Measurements from ENCODE around the gene BBS1.
"Not testable (repeated sequence)": the region's sequence is repeated elsewhere in the genome, so short reads cannot be mapped to it uniquely, and the experiment has no call there.

BBS1 gene

DNA sequence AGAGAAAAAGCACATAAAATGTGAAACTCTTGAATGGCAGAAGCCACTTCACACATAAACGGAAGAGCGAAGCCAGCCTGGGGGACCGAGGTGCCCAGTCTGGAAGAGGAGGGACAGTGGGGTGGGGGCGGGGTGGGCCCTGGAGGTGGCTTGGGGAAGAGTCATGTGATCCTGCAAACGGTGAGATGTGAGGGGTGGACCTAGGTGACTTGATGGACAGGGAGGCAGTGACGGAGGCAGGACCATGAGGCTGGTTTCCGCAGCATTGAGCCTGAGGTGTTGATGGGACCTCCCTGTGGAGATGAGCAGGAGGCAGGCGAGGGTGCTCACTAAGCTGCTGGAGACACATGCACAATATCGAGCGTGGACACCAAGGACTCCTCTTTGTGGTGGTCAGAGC lies 18.6 kb downstream of the BBS1 start:
- DNase-seq, result no peak

DNA sequence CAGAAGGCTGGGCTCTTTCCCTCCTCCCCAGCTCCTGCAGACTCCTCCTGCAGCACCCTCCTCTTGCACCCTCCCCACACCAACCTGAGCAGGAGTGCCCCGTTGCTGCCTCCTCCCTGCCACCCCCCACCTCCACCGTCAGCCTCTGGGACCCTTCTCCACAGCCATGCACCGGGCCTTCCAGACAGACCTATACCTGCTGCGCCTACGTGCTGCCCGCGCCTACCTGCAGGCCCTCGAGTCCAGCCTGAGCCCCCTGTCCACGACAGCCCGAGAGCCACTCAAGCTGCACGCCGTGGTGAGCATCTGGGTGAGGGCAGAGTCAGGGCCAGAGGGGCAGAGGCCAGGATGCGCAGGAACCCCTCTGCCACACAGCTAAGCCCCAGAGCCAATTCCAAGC lies 19.2 kb downstream of the BBS1 start:
- no peak for DNase-seq

DNA sequence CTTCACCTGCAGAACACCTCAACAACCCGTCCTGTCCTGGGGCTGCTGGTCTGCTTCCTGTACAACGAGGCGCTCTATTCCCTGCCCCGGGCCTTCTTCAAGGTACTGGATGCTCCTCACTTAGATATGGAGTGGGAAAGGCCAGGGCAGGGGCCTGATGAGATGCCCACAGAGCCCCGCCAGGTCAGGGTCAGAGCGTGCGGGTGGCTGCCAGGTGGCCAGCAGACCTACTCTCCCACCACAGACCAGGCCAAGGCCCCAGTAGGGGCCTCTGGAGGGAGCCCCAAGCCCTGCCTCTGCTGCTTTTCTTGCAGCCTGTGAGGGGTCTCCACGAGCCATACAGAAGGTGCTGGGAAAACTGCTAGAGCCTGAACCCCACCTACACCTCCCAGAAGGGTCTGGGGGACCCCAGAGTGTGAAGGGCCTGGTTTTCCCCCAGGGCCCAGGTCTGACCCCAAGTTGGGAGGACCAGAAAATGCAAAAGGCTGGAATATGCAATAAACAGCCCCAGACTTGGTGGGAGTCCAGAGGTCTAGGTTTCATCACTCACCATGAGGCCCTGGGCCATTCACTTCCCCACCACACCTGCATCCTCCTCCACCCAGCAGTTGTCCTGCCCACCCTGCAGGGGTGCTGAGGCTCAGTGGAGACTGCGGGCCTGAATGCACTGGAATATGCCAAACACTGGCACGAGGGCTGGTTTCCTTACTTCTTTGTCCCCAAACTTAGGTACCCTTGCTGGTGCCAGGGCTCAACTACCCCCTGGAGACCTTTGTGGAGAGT lies 20.7 kb downstream of the BBS1 start:
- no peak for DNase-seq

DNA sequence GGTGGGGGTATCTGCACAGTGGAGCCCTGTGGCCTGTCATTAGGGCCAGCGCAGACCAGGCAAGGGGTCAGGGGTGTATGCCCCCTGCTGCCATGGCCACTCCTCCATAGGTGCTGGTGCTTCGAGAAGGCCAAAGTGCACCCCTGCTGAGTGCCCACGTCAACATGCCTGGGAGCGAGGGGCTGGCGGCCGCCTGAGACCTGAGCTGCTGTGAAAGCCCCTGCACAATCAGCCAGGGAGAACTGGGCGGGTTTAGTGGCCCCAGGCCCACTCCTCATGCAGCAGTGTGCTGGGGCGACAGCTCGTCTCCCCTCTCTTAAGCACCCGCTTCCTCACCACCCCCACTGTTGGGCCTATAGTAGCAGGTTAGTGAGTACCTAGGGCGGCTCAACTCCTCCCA lies 21.4 kb downstream of the BBS1 start:
- no peak for DNase-seq

DNA sequence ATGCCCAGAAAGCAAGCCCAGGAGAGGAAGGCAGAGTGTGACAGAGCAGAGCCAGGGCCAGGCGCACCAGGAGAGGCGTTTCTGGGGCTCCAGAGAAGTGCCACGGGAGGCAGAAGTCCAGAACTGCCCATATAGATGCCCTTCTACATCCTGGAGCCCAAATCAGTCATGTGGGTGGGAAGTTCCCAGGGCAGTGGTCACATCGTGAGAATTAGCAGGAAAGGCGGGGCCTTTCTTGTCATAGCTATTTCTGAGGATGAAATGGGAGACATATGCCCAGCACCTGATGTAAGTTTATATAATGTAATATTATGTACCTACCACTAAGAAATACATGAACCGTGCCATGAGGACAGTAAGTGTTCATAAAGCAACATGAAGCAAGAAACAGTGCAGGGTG lies 22.3 kb downstream of the BBS1 start:
- no peak for DNase-seq

DNA sequence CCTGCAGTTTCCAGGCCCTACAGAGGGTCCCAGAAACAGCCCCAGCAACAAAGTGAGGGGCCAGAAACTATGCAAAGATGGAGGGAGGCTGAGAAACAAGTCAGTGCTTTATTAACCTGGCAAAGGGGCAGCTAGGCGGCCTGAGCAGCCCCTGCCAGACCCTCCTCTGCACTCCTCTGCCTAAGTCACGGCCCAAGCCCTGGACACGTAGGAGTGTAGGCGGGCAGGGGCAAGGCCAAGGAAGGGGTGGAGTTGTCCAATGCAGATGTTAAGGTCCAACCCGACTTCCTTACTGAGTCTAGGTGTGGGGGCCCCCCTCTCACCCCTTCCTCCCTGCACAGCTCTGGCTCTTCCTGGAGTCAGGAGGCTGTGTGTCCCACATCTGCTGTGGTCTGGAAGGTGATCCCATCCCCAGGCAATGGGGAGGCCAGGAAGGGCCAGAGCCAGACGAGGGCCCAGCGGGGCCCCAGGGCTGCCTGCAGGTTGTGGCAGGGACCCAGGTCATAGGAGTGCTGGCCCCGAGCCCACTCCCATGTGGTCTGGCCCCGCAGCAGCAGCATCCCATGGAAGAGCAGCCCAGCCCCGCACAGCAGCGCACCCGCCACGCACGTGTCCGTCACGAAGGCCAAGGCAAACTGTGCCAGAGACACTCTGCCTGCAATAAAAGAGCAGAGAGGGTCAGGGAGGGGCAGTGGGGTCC lies 28.9 kb downstream of the BBS1 start:
- no peak for DNase-seq

DNA sequence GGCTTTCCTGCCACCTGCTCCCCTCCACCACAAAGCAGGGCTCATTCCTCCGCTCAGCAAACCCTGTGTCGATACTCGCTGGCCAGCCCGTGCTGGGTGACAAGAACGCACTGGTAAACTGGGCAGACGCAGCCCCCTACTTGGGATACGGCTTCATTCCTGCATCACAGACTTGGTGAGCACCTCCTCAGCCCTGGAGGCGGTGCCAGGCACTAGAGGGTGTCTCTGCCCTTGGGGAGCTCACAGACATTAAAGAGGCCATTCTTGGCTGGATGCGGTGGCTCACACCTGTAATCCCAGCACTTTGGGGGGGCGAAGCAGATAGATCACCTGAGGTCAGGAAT lies 29.4 kb downstream of the BBS1 start:
- no peak for DNase-seq

DNA sequence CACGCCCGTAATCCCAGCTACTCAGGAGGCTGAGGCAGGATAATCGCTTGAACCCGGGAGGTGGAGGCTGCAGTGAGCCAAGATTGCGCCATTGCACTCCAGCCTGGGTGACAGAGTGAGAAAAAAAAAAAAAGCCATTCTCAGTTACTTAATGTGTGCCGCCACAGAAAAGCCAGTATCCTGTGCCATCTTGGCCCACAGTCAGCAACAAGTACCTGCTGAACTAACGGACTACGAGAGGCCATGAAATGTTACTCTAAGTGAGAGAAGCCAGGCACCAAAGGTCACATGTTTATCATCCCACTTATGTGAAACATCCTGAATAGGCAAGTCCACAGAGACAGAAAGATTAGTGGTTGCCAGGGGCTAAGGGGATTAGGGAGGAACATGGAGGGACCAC lies 30.2 kb downstream of the BBS1 start:
- DNase-seq, result not testable (repeated sequence)

DNA sequence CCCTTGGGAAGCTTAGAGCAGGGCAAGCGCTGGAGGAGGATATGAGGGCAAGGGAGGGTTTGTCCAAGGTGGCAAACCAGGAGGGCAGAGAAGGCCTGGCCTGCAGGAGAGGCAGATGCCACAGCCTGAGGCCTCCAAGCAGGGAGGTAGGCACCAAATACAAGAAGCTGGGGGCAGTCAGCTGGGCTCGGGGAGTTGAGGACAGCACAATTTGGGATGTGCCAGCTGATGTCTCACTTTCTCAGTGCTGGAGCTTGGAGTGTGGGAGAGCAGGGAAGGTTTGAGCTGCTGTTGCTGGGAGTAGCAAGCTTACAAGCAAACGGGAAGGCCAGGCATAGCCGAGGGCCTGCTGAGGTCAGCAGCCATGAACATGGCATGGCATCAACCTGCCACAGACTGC lies 31.5 kb downstream of the BBS1 start:
- DNase-seq, result no peak

DNA sequence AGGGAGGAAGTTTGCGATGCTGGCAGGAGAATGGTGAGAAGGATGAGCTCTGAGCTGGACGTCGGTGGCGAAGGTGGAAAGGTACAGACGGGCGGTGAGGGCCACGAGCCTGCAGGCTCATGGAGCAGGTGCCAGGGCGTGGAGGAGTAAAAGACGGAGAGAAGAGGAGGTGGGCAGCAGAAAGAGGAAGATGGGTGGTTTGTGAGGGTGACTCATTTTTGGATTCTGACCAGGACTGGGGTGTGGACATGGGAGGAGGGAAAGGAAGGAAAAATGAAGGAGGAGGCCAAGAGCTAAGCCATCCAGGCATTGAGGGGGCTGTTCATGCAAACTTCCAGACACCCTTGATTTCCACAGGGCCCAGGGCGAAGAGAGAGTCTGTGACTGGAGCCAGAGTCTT lies 31.9 kb downstream of the BBS1 start:
- DNase-seq, result no peak

DNA sequence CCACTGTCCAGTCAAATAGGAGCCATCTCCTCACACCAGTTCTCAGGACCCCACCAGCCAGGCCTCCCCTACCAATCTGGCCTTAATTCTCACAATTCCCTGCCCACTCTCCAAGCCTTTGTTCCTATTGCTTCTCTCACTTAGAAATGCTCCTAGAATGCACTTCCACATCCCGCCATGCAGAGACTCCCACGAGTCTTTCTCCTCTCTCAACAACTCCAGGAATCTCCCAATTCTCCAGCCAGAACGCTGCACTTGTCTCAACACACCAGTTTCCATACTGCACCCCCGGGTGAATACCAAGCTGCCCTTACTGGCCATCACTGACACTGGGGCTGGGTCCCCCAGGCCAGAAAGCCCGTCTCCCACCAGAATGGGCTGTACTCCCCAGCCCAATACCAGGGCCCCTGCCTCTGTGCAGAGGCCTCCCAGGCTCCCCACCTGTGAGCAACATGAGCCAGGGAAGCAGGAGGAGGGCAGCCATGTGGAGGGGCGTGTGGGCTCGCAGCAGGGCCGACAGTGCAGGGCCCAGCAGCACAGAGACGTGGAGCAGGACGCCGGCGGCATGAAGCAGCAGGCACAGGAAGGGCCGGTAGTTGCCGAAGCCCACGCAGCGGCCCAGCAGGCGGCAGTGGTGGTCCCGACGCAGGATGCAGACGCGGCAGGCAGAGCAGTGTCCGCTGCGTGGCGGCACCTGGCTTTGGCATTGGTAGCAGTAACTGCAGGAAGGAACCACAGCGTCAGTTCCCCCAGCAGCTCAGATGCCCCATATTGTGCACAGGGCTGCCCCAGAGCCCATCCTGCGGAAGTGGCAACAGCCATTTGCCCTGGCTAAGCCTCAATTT lies 33.0 kb downstream of the BBS1 start:
- DNase-seq, result peak; percentile 62

DNA sequence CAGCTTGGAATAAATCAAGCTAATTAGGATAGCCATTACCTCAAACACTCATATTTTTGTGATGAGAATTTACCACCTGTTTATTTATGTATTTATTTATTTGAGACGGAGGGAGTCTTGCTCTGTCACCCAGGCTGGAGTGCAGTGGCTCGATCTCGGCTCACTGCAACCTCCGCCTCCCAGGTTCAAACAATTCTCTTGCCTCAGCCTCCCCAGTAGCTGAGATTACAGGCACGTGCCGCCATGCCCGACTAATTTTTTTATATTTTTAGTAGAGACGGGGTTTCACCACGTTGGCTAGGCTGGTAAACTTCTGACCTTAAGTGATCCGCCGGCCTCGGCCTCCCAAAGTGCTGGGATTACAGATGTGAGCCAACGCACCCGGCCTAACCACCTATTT lies 34.5 kb downstream of the BBS1 start:
- not testable (repeated sequence) for DNase-seq

DNA sequence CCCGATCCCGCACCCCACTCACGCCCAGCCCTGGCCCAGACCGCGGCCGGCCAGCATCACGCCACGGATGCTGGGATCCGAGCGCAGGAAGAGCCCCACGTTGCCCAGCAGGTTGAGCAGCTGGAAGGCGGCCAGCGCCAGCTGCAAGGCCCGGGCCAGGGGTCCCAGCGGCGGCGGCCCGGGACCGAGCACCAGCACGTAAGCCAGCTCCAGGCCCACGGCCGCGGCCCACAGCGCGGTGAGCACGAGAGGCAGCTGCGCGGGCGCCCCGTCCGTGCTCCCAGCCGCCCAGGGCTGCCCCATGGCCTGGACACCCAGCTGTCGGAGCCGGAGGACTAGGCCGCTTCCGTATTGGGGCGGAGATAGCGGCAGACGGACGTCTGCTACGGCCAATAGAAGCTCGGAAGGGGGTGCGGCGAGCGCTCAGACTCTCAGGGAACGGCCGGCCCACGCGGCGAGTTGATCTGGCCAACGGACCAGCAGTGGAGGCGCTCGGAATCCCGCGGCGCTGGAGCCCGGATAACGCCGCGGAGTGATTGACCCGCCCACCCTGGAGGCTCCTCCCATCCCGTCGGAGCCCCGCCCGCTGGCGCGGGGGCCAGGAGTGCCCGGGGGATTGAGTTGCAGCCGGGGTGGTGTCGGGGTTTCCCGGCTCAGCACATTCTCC lies 35.4 kb downstream of the BBS1 start, which contains the start of gene ZDHHC24:
Gene ZDHHC24 (minus strand): TSS at position 348 of the 667 bp plus-strand sequence. CDS start 45 bp downstream, at position 303.
- DNase-seq, result peak; percentile 87

DNA sequence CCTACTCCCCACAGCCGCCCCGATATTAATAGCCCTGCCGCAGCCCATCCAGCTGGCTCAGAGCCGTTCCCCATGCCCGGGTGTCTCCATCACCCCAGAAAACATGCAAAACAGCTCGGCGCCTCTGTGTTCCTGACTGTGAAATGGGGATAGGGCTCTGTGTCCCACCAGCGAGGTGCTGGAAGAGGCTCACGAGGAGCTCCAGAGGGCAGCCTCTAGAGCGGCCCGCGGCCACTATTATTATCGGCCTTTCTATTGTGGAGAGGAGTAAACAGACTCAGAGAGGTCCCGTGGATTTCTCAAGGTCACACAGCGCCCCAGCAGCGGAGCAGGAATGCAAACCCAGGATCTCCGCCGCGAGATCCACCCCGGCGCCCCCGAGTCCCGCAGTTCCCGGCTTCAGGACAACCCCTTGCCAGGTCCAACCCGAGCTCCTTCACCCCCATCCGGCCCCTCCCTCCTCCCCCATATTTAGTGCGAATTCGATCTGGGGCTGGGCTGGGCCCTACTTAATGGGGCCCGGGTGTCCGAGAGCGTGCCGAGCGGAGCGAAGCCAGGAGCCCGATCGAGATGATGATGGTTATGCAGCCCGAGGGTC lies 36.0 kb downstream of the BBS1 start, which contains the start of gene ACTN3:
Gene ACTN3 (plus strand): TSS at position 536 of the 598 bp plus-strand sequence. CDS start 35 bp downstream, at position 571.
- no peak for DNase-seq

DNA sequence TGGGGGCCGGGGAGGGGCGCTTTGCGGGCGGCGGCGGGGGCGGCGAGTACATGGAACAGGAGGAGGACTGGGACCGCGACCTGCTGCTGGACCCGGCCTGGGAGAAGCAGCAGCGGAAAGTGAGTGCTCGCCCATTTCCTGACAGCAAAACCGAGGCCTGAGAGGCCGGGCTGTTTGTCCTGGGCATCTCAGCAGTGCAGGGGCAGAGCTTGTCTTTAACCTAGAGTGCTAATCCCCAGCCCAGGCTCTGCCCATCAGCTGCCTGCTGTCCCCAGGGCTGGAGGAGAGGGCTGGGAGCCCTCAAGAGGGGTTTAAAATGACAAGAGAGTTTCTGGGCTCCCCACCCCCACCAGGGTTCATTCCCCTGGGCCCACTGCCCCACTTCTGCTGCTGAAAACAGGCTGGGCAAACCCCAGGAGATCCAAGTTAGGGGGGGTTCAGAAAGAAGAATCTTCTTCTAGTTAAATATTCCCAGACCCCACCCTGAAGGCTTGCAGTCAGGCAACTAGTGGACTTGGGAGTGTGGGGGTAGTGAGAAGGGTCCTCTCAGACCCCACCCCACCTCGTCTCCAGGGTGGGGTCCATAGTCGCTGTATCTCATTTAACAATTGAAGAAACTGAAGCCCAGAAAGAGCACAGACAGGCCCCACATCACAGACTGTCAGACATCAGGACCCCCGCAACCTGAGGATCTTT lies 36.7 kb downstream of the BBS1 start:
- DNase-seq, result no peak

DNA sequence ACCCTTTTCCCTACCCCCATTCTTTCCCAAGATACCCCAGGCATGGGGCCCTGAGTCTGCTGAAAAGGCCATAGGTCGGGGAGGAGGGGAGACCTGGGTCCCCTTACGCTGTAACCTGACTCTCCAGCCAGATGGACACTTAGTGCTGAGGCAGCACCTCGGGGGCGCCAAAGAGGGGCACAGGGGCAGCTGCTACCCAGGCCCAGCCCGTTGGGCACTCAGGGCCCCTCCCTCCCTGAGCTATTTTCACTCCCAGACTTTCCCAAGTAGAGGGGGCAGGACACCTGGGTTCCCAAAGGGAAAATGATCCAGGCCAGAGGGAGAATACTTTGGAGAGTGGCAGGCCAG lies 37.2 kb downstream of the BBS1 start:
- no peak for DNase-seq

DNA sequence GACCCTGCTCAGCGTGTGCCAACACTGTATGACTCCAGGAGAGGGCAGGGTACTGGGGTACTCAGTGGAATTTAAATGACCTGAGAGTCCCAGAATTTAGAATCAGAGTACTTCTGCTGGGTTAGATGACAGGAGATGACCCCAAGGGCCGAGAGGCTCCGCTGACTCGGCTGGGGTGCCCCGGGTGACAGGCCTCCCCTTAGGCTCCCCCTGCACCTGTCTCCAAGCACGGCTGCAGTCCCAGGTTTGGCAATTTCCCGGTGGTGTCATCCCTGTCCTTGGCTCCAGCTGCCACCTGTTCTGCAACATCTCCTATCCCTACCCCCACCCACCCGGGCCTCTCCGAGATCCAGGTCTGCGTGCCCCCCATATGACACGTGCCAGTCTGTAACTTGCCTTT lies 37.6 kb downstream of the BBS1 start:
- no peak for DNase-seq

DNA sequence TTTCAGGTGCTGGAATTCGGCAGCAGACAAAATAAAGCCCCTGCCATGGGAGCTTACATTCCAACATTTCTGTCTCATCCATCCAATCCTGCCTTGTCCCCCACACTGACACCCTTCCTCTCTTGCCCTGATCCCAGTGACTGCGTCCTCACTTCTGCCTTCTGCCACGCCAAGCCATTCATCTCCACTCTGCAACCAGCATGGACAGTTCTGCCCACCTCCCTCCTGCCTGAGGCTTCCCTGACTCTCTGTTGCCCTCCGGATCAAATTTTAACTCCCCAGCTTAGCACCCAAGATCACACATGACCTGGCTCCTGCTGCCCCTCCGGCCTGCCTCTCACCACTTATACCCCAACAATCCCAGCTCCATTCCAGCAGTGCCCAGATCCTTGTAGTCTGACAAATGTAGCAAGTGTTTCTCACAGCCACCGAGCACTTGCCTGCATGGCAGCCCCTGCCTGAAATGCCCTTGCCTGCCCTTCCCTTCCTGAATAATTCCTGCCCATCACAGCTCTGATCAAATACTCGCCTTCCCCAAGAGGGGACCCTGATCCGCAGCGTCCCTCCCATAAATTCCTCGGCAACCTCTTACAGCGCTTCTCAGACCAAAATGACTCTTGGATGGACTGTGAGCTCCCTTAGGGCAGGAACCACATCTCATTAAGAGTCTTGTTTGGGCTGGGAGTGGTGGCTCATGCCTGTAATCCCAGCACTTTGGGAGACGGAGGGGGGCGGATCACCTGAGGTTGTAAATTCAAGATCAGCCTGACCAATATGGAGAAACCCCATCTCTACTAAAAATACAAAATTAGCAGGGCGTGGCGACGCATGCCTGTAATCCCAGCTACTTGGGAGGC lies 38.6 kb downstream of the BBS1 start:
- no peak for DNase-seq

DNA sequence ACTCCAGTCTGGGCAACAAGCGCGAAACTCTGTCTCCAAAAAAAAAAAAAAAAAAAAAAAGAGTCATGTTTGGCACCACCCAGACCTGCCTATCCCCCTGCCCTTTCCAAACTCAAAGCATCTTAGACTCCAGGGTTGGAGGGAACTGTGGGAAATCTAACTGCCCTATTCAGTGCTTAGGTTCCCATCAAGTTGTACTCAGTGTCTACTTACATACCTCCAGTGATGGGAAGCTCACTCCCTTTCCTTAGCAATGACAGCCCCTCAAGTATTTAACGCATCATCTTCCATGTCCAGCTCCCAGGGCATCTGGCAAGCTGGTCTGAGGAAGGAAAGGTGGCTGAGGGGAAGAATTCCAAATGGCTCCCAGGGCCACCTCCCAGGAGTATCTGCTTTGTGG lies 39.3 kb downstream of the BBS1 start:
- no peak for DNase-seq

DNA sequence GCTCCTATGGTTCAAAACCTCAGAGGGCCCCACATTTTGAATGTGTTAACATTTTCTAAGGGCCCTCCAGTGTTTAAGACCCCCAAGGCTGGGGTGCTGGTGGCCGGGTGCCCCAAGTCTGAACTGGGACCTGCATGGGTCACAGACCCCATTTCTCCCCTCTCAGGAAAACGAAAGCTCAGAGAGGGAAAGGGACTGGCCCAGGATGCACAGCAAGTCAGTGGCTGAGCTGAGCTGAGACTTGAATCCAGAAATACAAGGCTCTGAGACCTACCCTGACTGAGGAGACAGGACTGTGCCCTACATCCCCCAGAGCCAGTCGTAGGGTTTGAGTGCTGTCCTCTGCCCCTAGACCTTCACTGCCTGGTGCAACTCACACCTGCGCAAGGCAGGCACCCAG lies 40.5 kb downstream of the BBS1 start:
- DNase-seq, result no peak

DNA sequence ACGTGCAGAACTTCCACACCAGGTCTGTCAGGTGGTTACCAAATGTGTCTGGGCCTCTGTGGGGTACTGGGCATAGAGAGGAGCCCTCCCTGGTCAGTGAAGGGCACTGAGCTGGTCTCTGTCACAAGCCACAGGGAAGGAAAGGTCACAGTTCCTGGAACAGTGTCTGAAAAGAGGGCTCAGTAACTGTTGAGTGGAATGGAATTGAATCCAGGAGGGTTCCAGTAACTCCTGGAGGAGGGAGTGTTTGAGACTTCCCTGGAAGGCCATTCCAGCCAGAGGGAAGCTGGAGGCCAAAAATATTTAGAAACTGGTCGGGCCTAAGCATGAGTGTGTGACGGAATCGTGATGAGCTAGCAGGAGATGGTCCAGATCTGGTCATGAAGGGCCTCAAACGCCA lies 44.2 kb downstream of the BBS1 start:
- no peak for DNase-seq

Measured in activated T-cell treated with anti-CD3 and anti-CD28 coated beads, Interleukin-2, amount 50 U/mL, for 1 hour (primary cell).